PC-3 (cell line): ENCODE results near the gene AARSD1. TPM values are rescaled to one million over a fixed set of nuclear protein-coding genes. Genes with fewer than 3 reads are reported as not detected.
"Not testable (repeated sequence)": the region's sequence is repeated elsewhere in the genome, so short reads cannot be mapped to it uniquely, and the experiment has no call there.

ENCODE experiments used
- ATAC-seq: fragments of 200-7000 bp; cut with Tn5 transposase; 2 replicates; pipeline ENCODE4 v1.9.1; 2020; ENCODE audit warnings: mild to moderate bottlenecking, moderate library complexity
- BruUV-seq: library from RNA; stranded (reverse); fragments of 400-500 nt; replicated peaks from 2 replicates; lab custom pipeline; 2021; lab: Mats Ljungman, UMichigan
- CTCF ChIA-PET: fragments of 300-600 bp; sonication (Branson Sonifier 250); formaldehyde crosslinking; loops from one replicate; lab custom pipeline; 2022; ENCODE audit warnings: antibody characterized with exemption; lab: Charles Lee
- POLR2A ChIA-PET: fragments of 300-600 bp; sonication (Branson Sonifier 250); formaldehyde crosslinking; loops from one replicate; lab custom pipeline; 2022; ENCODE audit warnings: antibody characterized with exemption; ENCODE audit not compliant: unreplicated experiment; lab: Charles Lee
- DNase-seq: peaks from one replicate; pipeline ENCODE4 v3.0.0-alpha.2; 2015
- H2AFZ ChIP-seq: fragments of 300-600 bp; sonication (generic); 2 replicates; pipeline ENCODE4 v1.6.0; 2016; ENCODE audit warnings: antibody characterized with exemption, low read length
- H3F3A ChIP-seq: fragments of 300-600 bp; sonication (generic); one replicate; pipeline ENCODE4 v1.6.0; 2017; ENCODE audit warnings: antibody characterized with exemption, low read length, control low read depth, mild to moderate bottlenecking; ENCODE audit not compliant: unreplicated experiment
- H3K27ac ChIP-seq: fragments of 300-600 bp; sonication (generic); 2 replicates; pipeline ENCODE4 v1.5.1; 2016; ENCODE audit warnings: mild to moderate bottlenecking, low read length
- H3K27me3 ChIP-seq: fragments of 300-600 bp; sonication (generic); 2 replicates; pipeline ENCODE4 v1.6.1; 2016; ENCODE audit warnings: low read length, mixed read lengths
- H3K36me3 ChIP-seq: fragments of 300-600 bp; sonication (generic); 2 replicates; pipeline ENCODE4 v1.6.1; 2016; ENCODE audit warnings: low read depth, mixed run types, low read length, mixed read lengths
- H3K4me1 ChIP-seq: fragments of 300-600 bp; sonication (generic); 2 replicates; pipeline ENCODE4 v1.5.1; 2016; ENCODE audit warnings: low read length; ENCODE audit not compliant: insufficient read depth
- H3K4me2 ChIP-seq: fragments of 300-600 bp; sonication (generic); 2 replicates; pipeline ENCODE4 v1.6.0; 2016; ENCODE audit warnings: low read length
- H3K4me3 ChIP-seq: fragments of 300-600 bp; sonication (generic); 2 replicates; pipeline ENCODE4 v1.5.1; 2016; ENCODE audit warnings: mild to moderate bottlenecking, low read length, mixed read lengths
- H3K79me2 ChIP-seq: fragments of 300-600 bp; sonication (generic); 2 replicates; pipeline ENCODE4 v1.6.1; 2017; ENCODE audit warnings: low read length, mixed read lengths
- H3K9ac ChIP-seq: fragments of 300-600 bp; sonication (generic); 2 replicates; pipeline ENCODE4 v1.6.0; 2016; ENCODE audit warnings: mild to moderate bottlenecking, low read length
- H3K9me2 ChIP-seq: fragments of 300-600 bp; sonication (generic); replicated peaks from 2 replicates; pipeline ENCODE4 v1.6.1; 2016; ENCODE audit warnings: mixed run types, low read length, mixed read lengths
- H3K9me3 ChIP-seq: fragments of 300-600 bp; sonication (generic); 2 replicates; pipeline ENCODE4 v1.6.1; 2016; ENCODE audit warnings: low read length, mixed read lengths
- H4K20me1 ChIP-seq: fragments of 300-600 bp; sonication (generic); 2 replicates; pipeline ENCODE4 v1.6.1; 2016; ENCODE audit warnings: low read length, mixed read lengths
- EZH2 ChIP-seq: fragments of 300-600 bp; sonication (generic); IDR thresholded peaks from one replicate; pipeline ENCODE4 v1.6.1; 2017; ENCODE audit warnings: antibody characterized with exemption, mild to moderate bottlenecking, low read length; ENCODE audit not compliant: unreplicated experiment
- EZH2phosphoT487 ChIP-seq: fragments of 300-600 bp; sonication (generic); IDR thresholded peaks from 2 replicates; pipeline ENCODE4 v1.6.1; 2018; ENCODE audit warnings: mild to moderate bottlenecking, antibody characterized with exemption, low read length, borderline replicate concordance
- intact Hi-C: fragments of 100-400 bp; cut with micrococcal nuclease; formaldehyde crosslinking; loops from 2 replicates; pipeline ENCODE4 v1.9.0; 2023
- total RNA-seq: library from RNA; depleted of rRNA; stranded (reverse); fragments of >200 nt; gene quantifications from 2 replicates; pipeline ENCODE4 v1.2.3, GENCODE V29; 2014
- TF ChIP-seq, protein P1 (sequence below): fragments of 300-600 bp; sonication (generic); conservative IDR thresholded peaks from 2 replicates; pipeline ENCODE4 v1.5.1; 2017; ENCODE audit warnings: antibody characterized with exemption, low read depth, mild to moderate bottlenecking, low read length

Gene AARSD1
- total RNA-seq, 1 experiment from 2014 or later: 32.5 TPM

DNA sequence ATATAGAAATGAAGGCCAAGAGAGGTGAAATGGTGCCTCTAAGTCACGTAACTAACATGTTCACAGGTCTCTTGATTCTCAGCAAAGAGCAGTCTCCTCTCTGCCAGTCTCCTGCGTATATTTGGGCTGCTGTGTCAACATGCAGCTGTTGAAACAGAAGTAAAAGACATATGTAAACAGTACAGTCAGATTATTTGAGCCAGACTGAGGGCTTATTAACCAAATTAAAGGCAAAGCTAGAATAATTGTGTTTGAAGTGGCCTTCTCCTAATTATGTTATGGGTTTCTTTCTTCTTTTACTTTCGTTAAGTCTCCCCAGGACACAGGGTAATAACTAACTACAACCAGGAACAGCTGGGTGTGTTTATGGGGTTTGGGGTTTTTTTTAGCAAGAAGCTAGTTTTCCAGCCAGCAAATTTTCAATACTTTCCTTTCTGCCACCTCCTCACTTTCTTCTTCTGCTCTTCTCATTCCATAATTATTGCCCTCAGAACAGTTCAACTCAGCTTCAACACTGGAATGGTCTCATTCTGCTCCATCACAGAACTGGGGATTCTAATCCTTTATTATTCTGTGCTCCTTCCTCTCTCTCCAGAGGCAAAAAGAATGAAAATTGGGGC is 45.2 kb downstream of the AARSD1 start:
- BruUV-seq: no TSS peak
- intact Hi-C loops: no loop called here
- H3K27me3 ChIP-seq: no peaks in the 10 kb centered on the region
- no peaks in the 10 kb centered on the region for H3K9me3 ChIP-seq
- DNase-seq (no peak), ATAC-seq (peak; percentile 78)
- no peaks in the 10 kb centered on the region for H4K20me1 ChIP-seq
- H3F3A ChIP-seq: no peaks in the 10 kb centered on the region
- ChIA-PET CTCF (no interaction called here), POLR2A (no interaction called here)
- H3K9ac ChIP-seq: no peak overlapping the region
- H3K9me2 ChIP-seq: no peaks in the 10 kb centered on the region
- peaks cover 6% of the 10 kb centered on the region for H3K4me1 ChIP-seq
- H3K79me2 ChIP-seq: no peaks in the 10 kb centered on the region
- H3K27ac ChIP-seq: no peak overlapping the region
- H2AFZ ChIP-seq: 0 out of 2 replicates have a peak overlapping the region, but pooled peaks have one; percentile 45
- TF ChIP-seq EZH2phosphoT487: no peak
- TF ChIP-seq EZH2: no peak
- TF ChIP-seq, protein P1, sequence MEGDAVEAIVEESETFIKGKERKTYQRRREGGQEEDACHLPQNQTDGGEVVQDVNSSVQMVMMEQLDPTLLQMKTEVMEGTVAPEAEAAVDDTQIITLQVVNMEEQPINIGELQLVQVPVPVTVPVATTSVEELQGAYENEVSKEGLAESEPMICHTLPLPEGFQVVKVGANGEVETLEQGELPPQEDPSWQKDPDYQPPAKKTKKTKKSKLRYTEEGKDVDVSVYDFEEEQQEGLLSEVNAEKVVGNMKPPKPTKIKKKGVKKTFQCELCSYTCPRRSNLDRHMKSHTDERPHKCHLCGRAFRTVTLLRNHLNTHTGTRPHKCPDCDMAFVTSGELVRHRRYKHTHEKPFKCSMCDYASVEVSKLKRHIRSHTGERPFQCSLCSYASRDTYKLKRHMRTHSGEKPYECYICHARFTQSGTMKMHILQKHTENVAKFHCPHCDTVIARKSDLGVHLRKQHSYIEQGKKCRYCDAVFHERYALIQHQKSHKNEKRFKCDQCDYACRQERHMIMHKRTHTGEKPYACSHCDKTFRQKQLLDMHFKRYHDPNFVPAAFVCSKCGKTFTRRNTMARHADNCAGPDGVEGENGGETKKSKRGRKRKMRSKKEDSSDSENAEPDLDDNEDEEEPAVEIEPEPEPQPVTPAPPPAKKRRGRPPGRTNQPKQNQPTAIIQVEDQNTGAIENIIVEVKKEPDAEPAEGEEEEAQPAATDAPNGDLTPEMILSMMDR: no peak
- 0 out of 2 replicates have a peak overlapping the region, but pooled peaks have one; percentile 26 for H3K4me2 ChIP-seq
- no peaks in the 10 kb centered on the region for H3K36me3 ChIP-seq
- H3K4me3 ChIP-seq: no peak overlapping the region

DNA sequence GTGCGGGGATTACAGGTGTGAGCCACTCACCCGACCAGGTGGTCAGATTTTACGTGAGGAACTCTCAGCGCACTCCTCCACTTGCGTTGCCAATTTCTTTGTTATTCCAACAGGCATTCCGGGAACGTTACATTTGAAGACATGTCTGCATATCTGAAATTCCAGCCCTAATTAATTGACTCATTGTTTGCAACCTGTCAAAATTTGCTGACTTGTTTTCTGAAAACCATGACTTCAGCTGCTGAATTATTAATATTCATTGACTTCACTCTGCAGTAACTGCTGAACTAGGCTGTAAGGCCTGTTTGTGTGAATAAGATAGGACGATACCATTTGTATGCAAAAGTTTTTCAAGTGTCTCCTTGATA is 47.0 kb downstream of the AARSD1 start:
- no peaks in the 10 kb centered on the region for H3K9me3 ChIP-seq
- ATAC-seq: no peak
- H3K79me2 ChIP-seq: no peaks in the 10 kb centered on the region

DNA sequence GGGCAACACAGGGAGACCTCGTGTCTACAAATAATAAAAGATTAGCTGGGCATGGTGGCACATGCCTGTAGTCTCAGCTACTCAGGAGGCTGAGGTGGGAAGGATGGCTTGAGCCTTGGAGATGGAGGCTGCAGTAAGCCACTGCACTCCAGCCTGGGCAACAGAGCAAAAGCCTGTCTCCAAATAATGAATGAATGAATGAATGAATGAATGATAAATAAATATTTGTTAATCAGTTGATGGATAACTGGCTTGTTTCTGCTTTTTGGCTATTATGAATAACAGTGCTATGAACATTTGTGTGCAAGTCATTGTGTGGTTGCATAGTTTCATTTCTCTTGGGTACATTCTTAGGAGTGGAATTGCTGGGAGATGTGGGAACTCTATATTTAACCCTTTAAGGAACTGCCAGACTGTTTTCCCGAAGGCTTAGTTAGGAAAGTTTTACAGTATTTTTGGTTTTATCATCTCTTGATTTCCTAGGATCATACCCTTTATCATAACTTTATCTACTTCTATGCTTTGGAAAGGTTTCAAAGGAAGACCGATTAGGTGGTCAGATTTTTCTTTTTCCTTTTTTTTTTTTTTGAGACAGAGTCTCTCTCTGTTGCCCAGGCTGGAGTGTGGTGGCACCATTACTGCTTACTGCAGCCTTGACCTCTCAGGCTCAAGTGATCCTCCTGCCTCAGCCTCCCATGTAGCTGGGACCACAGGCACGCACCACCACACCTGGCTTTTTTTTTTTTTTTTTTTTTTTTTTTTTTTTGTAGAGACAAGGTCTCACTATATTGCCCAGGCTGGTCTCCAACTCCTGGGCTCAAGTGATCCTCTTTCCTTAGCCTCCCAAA is 47.6 kb downstream of the AARSD1 start:
- intact Hi-C loops, H3K9me2 ChIP-seq, CTCF ChIA-PET, H3K4me3 ChIP-seq, ATAC-seq, H3K9ac ChIP-seq, BruUV-seq, H3K9me3 ChIP-seq, H3K27ac ChIP-seq, H3K4me2 ChIP-seq, H4K20me1 ChIP-seq, POLR2A ChIA-PET, H3F3A ChIP-seq, H3K27me3 ChIP-seq, H3K36me3 ChIP-seq, H3K79me2 ChIP-seq, H2AFZ ChIP-seq, H3K4me1 ChIP-seq, DNase-seq: not testable (repeated sequence)

More for the DNA sequence above, 47.0 kb downstream of the AARSD1 start:
- H3K4me3 ChIP-seq: no peak overlapping the region
- no peak overlapping the region for H3K27ac ChIP-seq
- H2AFZ ChIP-seq: no peak overlapping the region
- DNase-seq: no peak
- no peaks in the 10 kb centered on the region for H3K27me3 ChIP-seq
- H3K36me3 ChIP-seq: no peaks in the 10 kb centered on the region
- intact Hi-C loops: no loop called here
- TF ChIP-seq EZH2phosphoT487: no peak
- no peak for TF ChIP-seq EZH2
- H3K4me1 ChIP-seq: peaks cover 6% of the 10 kb centered on the region
- no peaks in the 10 kb centered on the region for H3F3A ChIP-seq
- ChIA-PET CTCF (no interaction called here), POLR2A (no interaction called here)
- BruUV-seq: no TSS peak
- H3K4me2 ChIP-seq: no peak overlapping the region
- H4K20me1 ChIP-seq: no peaks in the 10 kb centered on the region
- no peaks in the 10 kb centered on the region for H3K9me2 ChIP-seq
- H3K9ac ChIP-seq: no peak overlapping the region

DNA sequence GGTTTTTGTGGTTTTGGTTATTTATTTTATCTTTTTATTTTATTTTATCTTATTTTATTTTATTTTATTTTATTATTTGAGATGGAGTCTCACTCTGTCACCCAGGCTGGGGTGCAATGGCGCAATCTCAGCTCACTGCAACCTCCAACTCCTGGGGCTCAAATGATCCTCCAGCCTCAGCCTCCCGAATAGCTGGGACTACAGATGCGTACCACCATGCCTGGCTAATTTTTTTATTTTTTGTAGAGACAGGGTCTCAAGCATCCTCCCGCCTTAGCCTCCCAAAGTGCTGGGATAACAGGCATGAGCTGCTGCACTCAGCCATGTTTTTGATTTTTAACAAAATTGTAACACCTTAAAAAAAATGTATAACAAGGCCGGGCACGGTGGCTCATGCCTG is 49.0 kb downstream of the AARSD1 start:
- ATAC-seq, H3K9me2 ChIP-seq, H4K20me1 ChIP-seq, H3K27ac ChIP-seq, H3K79me2 ChIP-seq, H3K27me3 ChIP-seq, H3K9me3 ChIP-seq, intact Hi-C loops, H3K4me2 ChIP-seq, POLR2A ChIA-PET, CTCF ChIA-PET, DNase-seq, BruUV-seq, H3F3A ChIP-seq, H2AFZ ChIP-seq, H3K9ac ChIP-seq, H3K4me3 ChIP-seq, H3K4me1 ChIP-seq, H3K36me3 ChIP-seq: not testable (repeated sequence)
